Stimulated activated CD4-positive, alpha-beta T cell treated with anti-CD3 and anti-CD28 coated beads, Interleukin-2, amount 100 ng/mL, for 48 hours (primary cell): ENCODE results near the gene XPO6.

Source experiments
- DNase-seq, 2 donors: peaks; one replicate each; pipeline ENCODE4 v3.0.0-alpha.2; 2020

Gene XPO6

GRCh38 chr16:28108590-28109247 is 103.0 kb downstream of the XPO6 start:
- no peak for DNase-seq

DNA sequence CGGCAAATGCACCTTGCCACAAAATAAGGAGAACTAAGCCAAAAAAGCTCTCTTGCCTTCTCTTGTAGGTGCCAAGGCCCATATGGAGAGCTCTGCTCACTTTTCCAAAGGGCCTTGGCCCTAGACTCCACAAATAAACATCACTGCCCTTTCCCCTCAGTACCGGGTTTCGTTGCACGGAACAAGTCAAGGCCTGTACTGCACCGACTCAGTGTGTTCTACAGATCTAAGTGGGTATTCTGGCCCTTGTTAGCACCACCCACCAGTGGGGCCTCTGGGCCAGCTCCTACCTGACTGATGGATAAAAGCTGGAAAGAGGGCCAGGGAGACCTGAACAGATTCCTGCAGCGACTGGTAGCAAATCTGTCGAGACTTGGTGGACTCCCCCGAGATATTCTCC is 104.5 kb downstream of the XPO6 start:
- DNase-seq: no peak

- DNase-seq: no peak
Observed at GRCh38 chr16:28106467-28107215, 105.1 kb downstream of the XPO6 start.

GRCh38 chr16:28105954-28106353 is 105.8 kb downstream of the XPO6 start:
- DNase-seq: no peak

DNA sequence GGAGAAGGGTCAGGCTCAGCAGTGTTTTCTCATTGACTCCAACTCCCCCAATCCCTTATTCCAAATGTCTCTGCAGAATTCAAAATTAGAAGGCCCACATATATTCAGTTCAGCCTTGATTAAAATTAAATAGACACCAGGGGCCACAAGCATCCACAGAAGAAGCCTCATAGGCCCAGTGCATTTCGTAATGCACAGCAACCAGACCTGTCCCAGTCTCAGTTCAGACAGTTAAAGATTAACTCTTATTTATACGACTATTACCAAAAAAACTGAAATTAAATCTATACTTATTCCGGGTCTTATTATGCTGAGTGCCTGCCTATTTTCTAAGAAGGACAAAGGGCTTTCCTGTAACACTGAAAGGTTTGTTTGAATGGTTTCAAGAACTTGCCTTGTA is 106.5 kb downstream of the XPO6 start:
- DNase-seq: no peak

- DNase-seq: no peak
Observed at GRCh38 chr16:28104404-28104803, 107.4 kb downstream of the XPO6 start.

- DNase-seq: no peak
Observed at GRCh38 chr16:28103516-28104170, 108.1 kb downstream of the XPO6 start.

DNA sequence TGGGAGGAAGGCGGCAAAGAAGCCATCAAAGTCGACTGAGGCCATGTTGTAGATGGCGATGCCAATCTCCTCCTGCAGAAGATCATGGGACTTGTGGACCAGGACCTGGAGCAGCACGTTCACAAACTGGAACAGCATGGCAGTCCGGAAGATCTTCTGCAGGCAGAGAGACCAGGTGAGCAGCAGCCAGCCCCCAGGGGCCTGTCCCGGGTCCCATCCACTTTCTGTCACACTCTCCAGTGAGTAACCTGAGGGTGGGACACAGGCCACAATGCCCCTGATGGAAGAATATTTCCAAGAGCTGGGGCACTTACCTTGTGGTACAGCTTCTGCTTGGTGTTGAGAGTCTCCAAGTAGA is 110.3 kb downstream of the XPO6 start:
- no peak for DNase-seq

DNA sequence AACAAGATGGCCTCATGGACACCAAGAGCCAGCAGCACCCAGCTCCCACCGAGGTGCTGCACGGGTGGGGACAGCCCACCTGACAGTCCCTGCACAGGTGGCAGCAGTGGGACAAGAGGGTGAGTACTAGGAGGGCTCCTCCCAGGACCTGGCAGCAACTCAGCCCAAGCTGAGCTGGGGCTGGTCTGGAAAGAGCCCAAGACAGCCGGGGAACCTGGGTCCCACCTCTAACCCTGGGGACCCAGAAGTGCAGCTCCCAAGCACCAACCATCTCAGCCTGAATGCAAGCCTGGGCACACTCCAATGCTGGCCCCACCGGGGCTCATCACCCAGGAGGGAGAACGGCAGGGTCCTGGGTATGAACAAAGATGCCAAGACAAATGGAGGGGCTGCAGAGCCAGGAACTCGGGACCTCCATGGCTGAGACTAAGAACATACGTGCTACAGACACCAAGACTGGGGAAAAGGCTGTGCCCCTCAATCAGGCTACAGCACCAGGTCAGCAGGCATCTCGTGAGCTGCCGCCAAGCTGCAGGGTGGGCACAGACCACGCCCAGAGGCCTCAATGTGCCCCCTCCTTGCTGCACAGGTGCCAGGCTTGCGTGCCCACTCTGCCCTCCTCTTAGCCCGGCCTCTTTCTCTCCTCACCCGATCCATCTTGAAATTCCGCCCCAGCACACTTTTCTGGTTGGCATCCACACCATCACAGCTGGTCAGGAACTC is 110.8 kb downstream of the XPO6 start:
- DNase-seq: no peak

GRCh38 chr16:28098959-28099945 is 112.5 kb downstream of the XPO6 start:
- DNase-seq: no peak

- no peak for DNase-seq
Observed at GRCh38 chr16:28098171-28098958, 113.4 kb downstream of the XPO6 start.

GRCh38 chr16:28096983-28097899 is 114.5 kb downstream of the XPO6 start:
- no peak for DNase-seq

GRCh38 chr16:28093385-28093725 is 118.4 kb downstream of the XPO6 start:
- no peak for DNase-seq

DNA sequence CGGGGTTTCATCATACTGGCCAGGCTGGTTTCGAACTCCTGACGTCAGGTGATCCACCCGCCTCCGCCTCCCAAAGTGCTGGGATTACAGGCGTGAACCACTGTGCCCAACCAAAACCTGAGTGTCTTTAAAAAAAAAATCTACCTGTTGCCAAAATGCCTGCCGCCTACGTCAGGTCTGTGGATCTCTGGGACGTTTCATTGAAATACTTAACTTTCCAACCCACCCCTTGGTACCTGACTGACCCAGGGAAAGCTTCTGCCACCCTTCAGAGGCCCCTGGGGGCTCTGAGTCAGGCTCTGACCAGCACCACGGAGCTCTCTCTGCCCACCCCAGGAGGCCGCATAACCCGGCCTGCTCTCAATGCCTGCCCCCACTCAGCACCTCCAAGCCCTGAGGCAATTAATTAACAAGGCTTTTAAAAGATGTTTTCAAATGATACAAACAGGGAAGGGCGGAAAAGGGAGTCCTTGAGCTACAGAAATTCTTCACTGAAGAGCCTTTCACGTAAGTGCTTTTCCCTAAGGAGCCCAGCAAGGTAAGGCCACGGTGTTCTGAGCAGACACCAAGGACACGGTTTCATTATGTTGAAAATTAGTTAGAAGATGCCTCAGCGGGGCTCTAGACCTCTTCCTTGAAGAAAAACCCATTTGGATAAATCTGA is 118.9 kb downstream of the XPO6 start:
- no peak for DNase-seq

GRCh38 chr16:28091656-28092055 is 120.1 kb downstream of the XPO6 start:
- no peak for DNase-seq

GRCh38 chr16:28090646-28091377 is 121.0 kb downstream of the XPO6 start:
- no peak for DNase-seq

GRCh38 chr16:28089992-28090365 is 121.8 kb downstream of the XPO6 start:
- no peak for DNase-seq

GRCh38 chr16:28089205-28089991 is 122.4 kb downstream of the XPO6 start:
- no peak for DNase-seq
